GM10847 (cell line): ENCODE data around the gene RGS9.

Experiments
- POLR2A ChIP-seq: IDR thresholded peaks from 2 replicates; pipeline ENCODE4 v1.6.1; 2011; ENCODE audit not compliant: insufficient read length; ENCODE audit errors: extremely low read depth

RGS9 gene

GRCh38 chr17:65236321-65236720 is 99.2 kb downstream of the RGS9 start:
- no peak for TF ChIP-seq POLR2A

- no peak for TF ChIP-seq POLR2A
These were observed 106.9 kb downstream of the RGS9 start for GRCh38 chr17:65243838-65244625.

GRCh38 chr17:65246252-65246651 is 109.1 kb downstream of the RGS9 start:
- no peak for TF ChIP-seq POLR2A

- TF ChIP-seq POLR2A, result no peak
These were observed 112.6 kb downstream of the RGS9 start for GRCh38 chr17:65249774-65250173.

GRCh38 chr17:65254166-65254565 is 117.0 kb downstream of the RGS9 start:
- TF ChIP-seq POLR2A, result no peak

GRCh38 chr17:65259281-65259680 is 122.1 kb downstream of the RGS9 start:
- TF ChIP-seq POLR2A, result no peak

GRCh38 chr17:65259696-65260485 is 122.7 kb downstream of the RGS9 start:
- TF ChIP-seq POLR2A, result no peak

GRCh38 chr17:65260626-65261025 is 123.5 kb downstream of the RGS9 start:
- no peak for TF ChIP-seq POLR2A

GRCh38 chr17:65261152-65261551 is 124.0 kb downstream of the RGS9 start:
- TF ChIP-seq POLR2A, result no peak

GRCh38 chr17:65261682-65262636 is 124.8 kb downstream of the RGS9 start:
- TF ChIP-seq POLR2A, result no peak

GRCh38 chr17:65265276-65265675 is 128.1 kb downstream of the RGS9 start:
- TF ChIP-seq POLR2A, result no peak

- no peak for TF ChIP-seq POLR2A
These were observed 131.7 kb downstream of the RGS9 start for GRCh38 chr17:65268832-65269231.

- no peak for TF ChIP-seq POLR2A
These were observed 133.5 kb downstream of the RGS9 start for GRCh38 chr17:65270499-65271253.

- TF ChIP-seq POLR2A, result no peak
These were observed 134.1 kb downstream of the RGS9 start for GRCh38 chr17:65271296-65271695.
